Keratinocyte (primary cell): ENCODE results near the gene TMEM187. TPM values are rescaled to one million over a fixed set of nuclear protein-coding genes. Genes with fewer than 3 reads are reported as not detected.

Source experiments
- DNase-seq: peaks from one replicate; pipeline ENCODE4 v3.0.0-alpha.2; 2011; ENCODE audit warnings: low read depth, missing footprints, low spot score
- FAIRE-seq: peaks from 2 replicates; lab custom pipeline; 2011; peaks lifted over from hg19 to GRCh38; lab: Jason Lieb, UNC
- H2AFZ ChIP-seq: 2 replicates; pipeline ENCODE4 v1.6.0; 2012; ENCODE audit warnings: low read length, control low read depth, inconsistent platforms; ENCODE audit not compliant: control insufficient read depth
- H3K27ac ChIP-seq: 2 replicates; pipeline ENCODE4 v1.5.1; 2011; ENCODE audit warnings: low read length; ENCODE audit not compliant: control insufficient read depth, insufficient read depth
- H3K27me3 ChIP-seq: 3 replicates; pipeline ENCODE4 v1.6.0; 2011; ENCODE audit warnings: low read length; ENCODE audit not compliant: control insufficient read depth, insufficient read depth; ENCODE audit errors: extremely low read depth
- H3K36me3 ChIP-seq, 2 experiments: 2 replicates in 1 of 2; 3 replicates in 1 of 2; pipeline ENCODE4 v1.5.1; 2011; ENCODE audit warnings: low read length in 2 of 2, mild to moderate bottlenecking in 1 of 2; ENCODE audit not compliant: control insufficient read depth in 2 of 2, insufficient read depth in 2 of 2; ENCODE audit errors: extremely low read depth in 1 of 2
- H3K4me1 ChIP-seq: 3 replicates; pipeline ENCODE4 v1.5.1; 2011; ENCODE audit warnings: low read length; ENCODE audit not compliant: control insufficient read depth, insufficient read depth; ENCODE audit errors: extremely low read depth
- H3K4me2 ChIP-seq: 3 replicates; pipeline ENCODE4 v1.6.0; 2011; ENCODE audit warnings: low read depth, low read length; ENCODE audit not compliant: control insufficient read depth, insufficient read depth; ENCODE audit errors: extremely low read depth
- H3K4me3 ChIP-seq, 3 experiments: fragments of 200-600 bp in 1 of 3; sonication (generic) in 1 of 3; 2 replicates in 2 of 3; 3 replicates in 1 of 3; pipeline ENCODE4 v1.5.1; 2011 to 2016; ENCODE audit warnings: low read length in 3 of 3, mild to moderate bottlenecking in 3 of 3, control low read depth in 2 of 3, inconsistent platforms in 1 of 3, low read depth in 1 of 3, mixed read lengths in 1 of 3, mixed run types in 1 of 3, moderate library complexity in 1 of 3; ENCODE audit not compliant: control insufficient read depth in 2 of 3, insufficient read depth in 2 of 3; ENCODE audit errors: extremely low read depth in 1 of 3
- H3K79me2 ChIP-seq: 2 replicates; pipeline ENCODE4 v1.6.0; 2012; ENCODE audit warnings: low read length; ENCODE audit not compliant: control insufficient read depth, insufficient read depth
- H3K9ac ChIP-seq: 3 replicates; pipeline ENCODE4 v1.6.0; 2011; ENCODE audit warnings: low read length; ENCODE audit not compliant: control insufficient read depth, insufficient read depth; ENCODE audit errors: extremely low read depth
- H3K9me1 ChIP-seq: 3 replicates; pipeline ENCODE4 v1.6.0; 2011; ENCODE audit warnings: low read length; ENCODE audit not compliant: control insufficient read depth, insufficient read depth; ENCODE audit errors: extremely low read depth
- H3K9me3 ChIP-seq: 2 replicates; pipeline ENCODE4 v1.5.1; 2012; ENCODE audit warnings: low read depth, low read length; ENCODE audit not compliant: control insufficient read depth
- H4K20me1 ChIP-seq: 3 replicates; pipeline ENCODE4 v1.6.0; 2011; ENCODE audit warnings: low read length; ENCODE audit not compliant: control insufficient read depth, insufficient read depth; ENCODE audit errors: extremely low read depth
- CTCF ChIP-seq, 3 experiments: IDR thresholded peaks in 1 of 3; conservative IDR thresholded peaks in 1 of 3; optimal IDR thresholded peaks in 1 of 3; 2 replicates in 2 of 3; 3 replicates in 1 of 3; pipeline versions ENCODE3 to v1.5.1; 2011; ENCODE audit warnings: low read length in 3 of 3, mild to moderate bottlenecking in 3 of 3, moderate library complexity in 2 of 3, control low read depth in 1 of 3, inconsistent platforms in 1 of 3; ENCODE audit not compliant: insufficient read depth in 2 of 3; ENCODE audit errors: extremely low read depth in 1 of 3
- EZH2 ChIP-seq: IDR thresholded peaks from one replicate; pipeline ENCODE4 v1.6.1; 2012; ENCODE audit warnings: inconsistent platforms, mild to moderate bottlenecking, low read length, moderate library complexity
- dilution Hi-C: fragments of 300-500 bp; cut with MboI; formaldehyde crosslinking; loops from one replicate; pipeline ENCODE4 v1.7.0; 2020; ENCODE audit warnings: low sequenced_read_pairs; ENCODE audit not compliant: extremely low pct_ligation_motif_present
- polyA plus RNA-seq, 5 experiments: library from polyadenylated mRNA; depleted of rRNA in 3 of 5; stranded (reverse) in 3 of 5; stranded (forward) in 1 of 5; unstranded in 1 of 5; fragments of >200 nt; gene quantifications; 1 replicate in 1 of 5; 2 replicates in 3 of 5; 3 replicates in 1 of 5; pipeline versions ENCODE4 v1.2.1 to v1.2.3, GENCODE V29; 2011 to 2012; ENCODE audit warnings: missing spikeins in 2 of 5, low read depth in 1 of 5, low replicate concordance in 1 of 5

Gene TMEM187
- polyA plus RNA-seq, 1 donor (not counting 4 experiments of a cell fraction or from before 2014, with no cell fraction given): 6.6 TPM

GRCh38 chrX:154019061-154019621 is 46.6 kb downstream of the TMEM187 start:
- no peak for DNase-seq

DNA sequence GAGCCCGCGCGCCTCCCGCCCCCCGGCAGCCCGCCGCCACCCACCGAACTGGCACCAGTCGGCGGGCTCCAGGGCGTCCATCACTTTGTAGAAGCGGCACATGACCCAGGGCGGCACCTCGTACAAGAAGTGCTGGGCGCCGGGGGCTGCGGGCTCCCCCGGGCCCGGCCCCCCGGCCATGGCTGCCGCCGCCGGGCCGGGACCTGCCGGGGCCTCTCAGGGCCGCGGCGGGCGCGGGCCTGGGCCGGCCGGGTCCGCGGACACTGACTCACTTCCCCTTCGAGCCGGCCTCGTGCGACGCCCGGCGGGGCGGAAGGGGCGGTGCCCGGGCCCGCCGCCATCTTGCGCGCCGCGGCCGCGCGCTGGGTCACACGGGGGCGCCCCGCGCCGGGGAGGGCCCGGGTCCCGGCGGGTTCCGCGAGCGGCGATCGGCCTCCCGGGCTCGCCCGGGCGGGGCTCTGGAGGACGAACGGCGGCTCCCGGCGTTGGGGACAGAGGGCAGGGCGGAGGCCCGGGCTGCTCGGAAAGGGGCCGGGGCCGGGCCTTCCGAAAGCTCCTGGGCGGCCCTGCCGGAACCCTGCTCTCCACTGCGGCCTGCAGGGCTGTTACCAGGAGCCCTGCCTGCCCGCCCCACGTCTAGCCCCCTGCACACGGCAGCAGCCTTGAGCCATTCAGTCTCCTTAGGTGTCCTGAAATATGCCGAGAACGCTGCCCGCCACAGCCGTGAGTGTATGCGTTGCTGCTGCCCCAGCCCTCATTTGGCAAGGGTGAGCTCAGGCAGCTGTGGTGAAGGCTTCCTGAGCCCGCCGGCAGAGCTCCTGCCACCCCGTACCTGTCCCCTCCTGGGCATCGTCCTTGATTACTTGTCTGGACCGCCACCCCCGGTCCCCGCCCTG is 47.3 kb downstream of the TMEM187 start, which contains the start of gene IRAK1:
Gene IRAK1 (minus strand): TSS at position 270 of the 896 bp plus-strand sequence. CDS start 90 bp downstream, at position 180.
- Histone ChIP-seq H3K36me3 (peaks cover 0 to 6% of the 10 kb centered on the region in 2 experiments), H3K4me1 (peaks cover 13% of the 10 kb centered on the region), H3K9me3 (no peaks in the 10 kb centered on the region), H2AFZ (no peak within 1 kb of the TSS), H3K27me3 (no peaks in the 10 kb centered on the region), H3K9me1 (no peaks in the 10 kb centered on the region), H4K20me1 (no peaks in the 10 kb centered on the region), H3K4me3 (peak within 1 kb of the TSS; percentile 52 to 62 (median 53)), H3K4me2 (peak within 1 kb of the TSS; percentile 85), H3K9ac (peak within 1 kb of the TSS; percentile 85), H3K79me2 (peaks cover 22% of the 10 kb centered on the region), H3K27ac (peak within 1 kb of the TSS; percentile 69)
- dilution Hi-C loops: no loop called here
- FAIRE-seq (no peak), DNase-seq (no peak)
- TF ChIP-seq EZH2 (no peak), CTCF (optimal IDR thresholded peaks at IDR 0.05 in 1 of 3, IDR thresholded peaks at IDR 0.05 in 1 of 3, conservative IDR thresholded peaks at IDR 0.05 in 1 of 3; ENCODE audit: extremely low read depth in 1 of 3, insufficient read depth in 2 of 3, low read length in 3 of 3) (no peak)

More at GRCh38 chrX:154019061-154019621, 46.6 kb downstream of the TMEM187 start:
- no peaks in the 10 kb centered on the region for H3K9me3 ChIP-seq
- H3K36me3 ChIP-seq: peaks cover 0 to 8% of the 10 kb centered on the region in 2 experiments
- dilution Hi-C loops: no loop called here
- peak overlapping the region; percentile 85 for H3K9ac ChIP-seq
- no peaks in the 10 kb centered on the region for H4K20me1 ChIP-seq
- no peak for TF ChIP-seq EZH2
- TF ChIP-seq CTCF (optimal IDR thresholded peaks at IDR 0.05 in 1 of 3, IDR thresholded peaks at IDR 0.05 in 1 of 3, conservative IDR thresholded peaks at IDR 0.05 in 1 of 3; ENCODE audit: extremely low read depth in 1 of 3, insufficient read depth in 2 of 3, low read length in 3 of 3): no peak
- H3K4me2 ChIP-seq: peak overlapping the region; percentile 75
- H3K79me2 ChIP-seq: peaks cover 22% of the 10 kb centered on the region
- no peaks in the 10 kb centered on the region for H3K27me3 ChIP-seq
- no peak for FAIRE-seq
- peak overlapping the region; percentile 52 to 57 (median 53) for H3K4me3 ChIP-seq
- peak overlapping the region; percentile 39 for H3K27ac ChIP-seq
- H3K9me1 ChIP-seq: no peaks in the 10 kb centered on the region
- peaks cover 12% of the 10 kb centered on the region for H3K4me1 ChIP-seq
- no peak overlapping the region for H2AFZ ChIP-seq
